SK-N-SH (cell line): ENCODE results near the gene GHRH. TPM values are rescaled to one million over a fixed set of nuclear protein-coding genes. Genes with fewer than 3 reads are reported as not detected.
A peak's percentile ranks its signal among the peaks of the same experiment; 100 is the strongest.

ENCODE experiments used
- CTCF ChIA-PET: fragments of 300-600, 350-600 bp; formaldehyde crosslinking; extraction: SDS; loops from one replicate; lab custom pipeline; 2021; lab: Yijun Ruan, JAX
- POLR2A ChIA-PET: fragments of 350-600 bp; sonication (Branson Sonifier 250); formaldehyde crosslinking; extraction: SDS; loops from one replicate; lab custom pipeline; 2020; ENCODE audit warnings: antibody characterized with exemption, inconsistent platforms; lab: Yijun Ruan, JAX
- DNase-seq: peaks from one replicate; pipeline ENCODE4 v3.0.0; 2012
- H2AFZ ChIP-seq: fragments of 200-600 bp; sonication (generic); 2 replicates; pipeline ENCODE4 v1.8.1; 2016; ENCODE audit warnings: antibody characterized with exemption, mild to moderate bottlenecking, low read depth
- H3F3A ChIP-seq: fragments of 200-600 bp; sonication (generic); replicated peaks from 2 replicates; pipeline ENCODE3; 2016; ENCODE audit warnings: antibody characterized with exemption, mild to moderate bottlenecking; ENCODE audit not compliant: insufficient read depth
- H3K27ac ChIP-seq, 2 experiments: fragments of 200-500 bp in 1 of 2; fragments of 200-600 bp in 1 of 2; sonication (Bioruptor generic) in 1 of 2; sonication (generic), shearing (Covaris generic) in 1 of 2; 2 replicates each; pipeline versions ENCODE4 v1.5.1 to v1.6.1; 2014 to 2016; ENCODE audit warnings: low read depth in 2 of 2, inconsistent platforms in 1 of 2, low read length in 1 of 2, mild to moderate bottlenecking in 1 of 2, mixed read lengths in 1 of 2
- H3K27me3 ChIP-seq: fragments of 200-600 bp; sonication (generic), shearing (Covaris generic); 2 replicates; pipeline ENCODE4 v1.6.1; 2016; ENCODE audit warnings: mixed run types; ENCODE audit not compliant: insufficient read depth
- H3K36me3 ChIP-seq, 2 experiments: fragments of 200-500 bp in 1 of 2; fragments of 200-600 bp in 1 of 2; sonication (Bioruptor generic) in 1 of 2; sonication (generic) in 1 of 2; replicated peaks in 1 of 2; 2 replicates each; pipeline versions ENCODE3 to v1.5.1; 2014 to 2016; ENCODE audit warnings: low read length in 1 of 2, mild to moderate bottlenecking in 1 of 2; ENCODE audit not compliant: insufficient read depth in 2 of 2, control insufficient read depth in 1 of 2
- H3K4me1 ChIP-seq, 2 experiments: fragments of 200-500 bp in 1 of 2; fragments of 200-600 bp in 1 of 2; sonication (Bioruptor generic) in 1 of 2; sonication (generic), shearing (Covaris generic) in 1 of 2; 2 replicates each; pipeline versions ENCODE4 v1.5.1 to v1.6.1; 2014 to 2016; ENCODE audit warnings: low read depth in 1 of 2, low read length in 1 of 2, mixed run types in 1 of 2; ENCODE audit not compliant: insufficient read depth in 2 of 2, control insufficient read depth in 1 of 2
- H3K4me2 ChIP-seq: fragments of 200-600 bp; sonication (generic), shearing (Covaris generic); 2 replicates; pipeline ENCODE4 v1.6.1; 2017; ENCODE audit warnings: mixed run types
- H3K4me3 ChIP-seq, 2 experiments: fragments of 200-500 bp in 1 of 2; fragments of 200-600 bp in 1 of 2; sonication (Bioruptor generic) in 1 of 2; sonication (generic), shearing (Covaris generic) in 1 of 2; 2 replicates each; pipeline versions ENCODE4 v1.5.1 to v1.8.1; 2014 to 2016; ENCODE audit warnings: low read depth in 2 of 2, inconsistent platforms in 1 of 2, low read length in 1 of 2, mild to moderate bottlenecking in 1 of 2, mixed read lengths in 1 of 2, moderate library complexity in 1 of 2
- H3K79me2 ChIP-seq: fragments of 200-600 bp; sonication (generic); 2 replicates; pipeline ENCODE4 v1.8.1; 2017; ENCODE audit warnings: mild to moderate bottlenecking; ENCODE audit not compliant: insufficient read depth
- H3K9ac ChIP-seq: fragments of 200-600 bp; sonication (generic); 2 replicates; pipeline ENCODE4 v1.6.1; 2017; ENCODE audit warnings: mixed run types
- H3K9me2 ChIP-seq: fragments of 200-600 bp; sonication (generic); 2 replicates; pipeline ENCODE4 v1.6.1; 2017; ENCODE audit warnings: mixed run types
- H3K9me3 ChIP-seq: fragments of 200-600 bp; sonication (generic); 2 replicates; pipeline ENCODE4 v1.6.1; 2017; ENCODE audit warnings: mixed run types, mild to moderate bottlenecking, moderate library complexity
- H4K20me1 ChIP-seq: fragments of 200-600 bp; sonication (generic); 2 replicates; pipeline ENCODE4 v1.6.1; 2017; ENCODE audit warnings: mild to moderate bottlenecking, mixed run types; ENCODE audit not compliant: insufficient read depth
- ELF1 ChIP-seq: IDR thresholded peaks from 2 replicates; pipeline ENCODE4 v1.4.0; 2012
- EP300 ChIP-seq, 2 experiments: IDR thresholded peaks; 2 replicates each; pipeline versions ENCODE4 v1.4.0 to v1.6.1; 2012; ENCODE audit warnings: borderline replicate concordance in 1 of 2, low read depth in 1 of 2, low read length in 1 of 2
- EZH2phosphoT487 ChIP-seq: fragments of 200-600 bp; sonication (generic); IDR thresholded peaks from 2 replicates; pipeline ENCODE4 v1.6.1; 2017; ENCODE audit warnings: low read depth, mixed run types, mild to moderate bottlenecking, antibody characterized with exemption, moderate library complexity, borderline replicate concordance
- FOXJ3 ChIP-seq: sonication (generic); formaldehyde crosslinking; IDR thresholded peaks from 2 replicates; pipeline ENCODE4 v1.5.1; 2020; ENCODE audit warnings: mild to moderate bottlenecking, missing genetic modification reagents
- GABPA ChIP-seq: IDR thresholded peaks from 2 replicates; pipeline ENCODE4 v1.4.0; 2012; ENCODE audit warnings: low read depth, mild to moderate bottlenecking
- MEF2A ChIP-seq: IDR thresholded peaks from 2 replicates; pipeline ENCODE4 v1.4.0; 2012; ENCODE audit warnings: low read depth, borderline replicate concordance
- NFIC ChIP-seq: IDR thresholded peaks from 2 replicates; pipeline ENCODE4 v1.4.0; 2012; ENCODE audit warnings: borderline replicate concordance
- RXRA ChIP-seq: IDR thresholded peaks from 2 replicates; pipeline ENCODE4 v1.4.0; 2012; ENCODE audit warnings: low read depth, mild to moderate bottlenecking, borderline replicate concordance
- SIN3A ChIP-seq: IDR thresholded peaks from 2 replicates; pipeline ENCODE4 v1.6.1; 2012; ENCODE audit warnings: low read depth, mild to moderate bottlenecking, low read length, moderate library complexity, borderline replicate concordance
- TAF1 ChIP-seq: IDR thresholded peaks from 2 replicates; pipeline ENCODE4 v1.6.1; 2012; ENCODE audit warnings: low read depth, mild to moderate bottlenecking, low read length, moderate library complexity, borderline replicate concordance
- TEAD4 ChIP-seq: IDR thresholded peaks from 2 replicates; pipeline ENCODE4 v1.4.0; 2012; ENCODE audit warnings: mild to moderate bottlenecking, borderline replicate concordance; ENCODE audit not compliant: insufficient read depth
- WGBS: methylation state at CpG from one replicate; pipeline ENCODE4 v1.1.6; 2017; ENCODE audit warnings: low lambda C conversion rate; 5-methylcytosine and 5-hydroxymethylcytosine counted together
- polyA plus RNA-seq, 3 experiments: library from polyadenylated mRNA; depleted of rRNA; stranded (reverse); fragments of >200 nt; gene quantifications; 2 replicates each; pipeline ENCODE4 v1.2.3, GENCODE V29; 2012
- TF ChIP-seq, protein P1 (sequence below): fragments of 150-350 bp; IDR thresholded peaks from 2 replicates; pipeline ENCODE4 v1.6.1; 2016; ENCODE audit warnings: mild to moderate bottlenecking, low read depth, low read length
- TF ChIP-seq, protein P2 (sequence below): IDR thresholded peaks from 2 replicates; pipeline ENCODE4; 2012
- TF ChIP-seq, protein P3 (sequence below): IDR thresholded peaks from 2 replicates; pipeline ENCODE4 v1.4.0; 2012; ENCODE audit warnings: low read depth, borderline replicate concordance

Gene GHRH
- polyA plus RNA-seq, 1 of the 3 experiments (the other 2 are of a cell fraction): not detected

DNA sequence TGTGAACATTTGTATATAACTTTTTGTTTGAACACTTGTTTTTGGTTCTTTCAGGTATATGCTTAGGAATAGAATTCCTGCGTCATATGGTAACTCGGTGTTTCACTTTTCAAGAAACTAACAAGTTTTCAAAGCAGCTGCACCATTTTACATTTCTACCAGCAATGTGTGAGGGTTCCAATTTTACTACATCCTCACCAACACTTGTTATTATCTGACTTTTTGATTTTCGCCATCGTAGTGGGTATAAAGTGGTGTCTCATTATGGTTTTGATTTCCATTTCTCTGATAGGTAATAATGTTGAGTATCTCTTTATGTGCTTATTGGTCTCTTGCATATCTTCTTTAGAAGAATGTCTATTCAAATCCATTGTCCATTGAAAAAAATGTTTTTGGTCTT, 42.6 kb downstream of the GHRH start:
- ChIA-PET POLR2A (no interaction called here), CTCF (interaction anchor here (2.4 kb wide), 1 partner anchor 27 kb away, joined by 6 read pairs; no protein-coding TSS in a partner anchor)
- H4K20me1 ChIP-seq: no peaks in the 10 kb centered on the region
- WGBS: 73% methylated on average over 4 of the region's 4 CpGs
- H3K4me1 ChIP-seq: peaks cover 0 to 16% of the 10 kb centered on the region in 2 experiments; a peak in 2 of 4 replicates
- H3K9me2 ChIP-seq: no peaks in the 10 kb centered on the region
- TF ChIP-seq GABPA: no peak
- no peak for TF ChIP-seq SIN3A
- no peak for TF ChIP-seq MEF2A
- no peak for TF ChIP-seq TAF1
- TF ChIP-seq, protein P1, sequence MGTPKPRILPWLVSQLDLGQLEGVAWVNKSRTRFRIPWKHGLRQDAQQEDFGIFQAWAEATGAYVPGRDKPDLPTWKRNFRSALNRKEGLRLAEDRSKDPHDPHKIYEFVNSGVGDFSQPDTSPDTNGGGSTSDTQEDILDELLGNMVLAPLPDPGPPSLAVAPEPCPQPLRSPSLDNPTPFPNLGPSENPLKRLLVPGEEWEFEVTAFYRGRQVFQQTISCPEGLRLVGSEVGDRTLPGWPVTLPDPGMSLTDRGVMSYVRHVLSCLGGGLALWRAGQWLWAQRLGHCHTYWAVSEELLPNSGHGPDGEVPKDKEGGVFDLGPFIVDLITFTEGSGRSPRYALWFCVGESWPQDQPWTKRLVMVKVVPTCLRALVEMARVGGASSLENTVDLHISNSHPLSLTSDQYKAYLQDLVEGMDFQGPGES: no peak
- TF ChIP-seq ELF1: no peak
- TF ChIP-seq FOXJ3 (CRISPR knock-in tag): no peak
- TF ChIP-seq, protein P2, sequence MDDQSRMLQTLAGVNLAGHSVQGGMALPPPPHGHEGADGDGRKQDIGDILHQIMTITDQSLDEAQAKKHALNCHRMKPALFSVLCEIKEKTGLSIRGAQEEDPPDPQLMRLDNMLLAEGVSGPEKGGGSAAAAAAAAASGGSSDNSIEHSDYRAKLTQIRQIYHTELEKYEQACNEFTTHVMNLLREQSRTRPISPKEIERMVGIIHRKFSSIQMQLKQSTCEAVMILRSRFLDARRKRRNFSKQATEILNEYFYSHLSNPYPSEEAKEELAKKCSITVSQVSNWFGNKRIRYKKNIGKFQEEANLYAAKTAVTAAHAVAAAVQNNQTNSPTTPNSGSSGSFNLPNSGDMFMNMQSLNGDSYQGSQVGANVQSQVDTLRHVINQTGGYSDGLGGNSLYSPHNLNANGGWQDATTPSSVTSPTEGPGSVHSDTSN: no peak
- no peak for TF ChIP-seq EZH2phosphoT487
- no peak for TF ChIP-seq NFIC
- no peak for TF ChIP-seq TEAD4
- no peak for TF ChIP-seq RXRA
- TF ChIP-seq EP300 (IDR thresholded peaks at IDR 0.05; ENCODE audit: borderline replicate concordance in 1 of 2, low read depth in 1 of 2, low read length in 1 of 2): no peak
- no peak overlapping the region for H3K9ac ChIP-seq
- no peak overlapping the region for H3K4me2 ChIP-seq
- H3K36me3 ChIP-seq: peaks cover 48 to 49% of the 10 kb centered on the region in 2 experiments
- H3F3A ChIP-seq: peaks cover 7% of the 10 kb centered on the region
- peak overlapping the region in 1 of 2 experiments; percentile 90; a peak in 2 of 4 replicates for H3K27ac ChIP-seq
- no peaks in the 10 kb centered on the region for H3K9me3 ChIP-seq
- peaks cover 19% of the 10 kb centered on the region; the same call in 1 of the 2 replicates for H3K79me2 ChIP-seq
- no peaks in the 10 kb centered on the region for H3K27me3 ChIP-seq
- H2AFZ ChIP-seq: no peak overlapping the region
- no peak for DNase-seq
- H3K4me3 ChIP-seq: no peak overlapping the region

DNA sequence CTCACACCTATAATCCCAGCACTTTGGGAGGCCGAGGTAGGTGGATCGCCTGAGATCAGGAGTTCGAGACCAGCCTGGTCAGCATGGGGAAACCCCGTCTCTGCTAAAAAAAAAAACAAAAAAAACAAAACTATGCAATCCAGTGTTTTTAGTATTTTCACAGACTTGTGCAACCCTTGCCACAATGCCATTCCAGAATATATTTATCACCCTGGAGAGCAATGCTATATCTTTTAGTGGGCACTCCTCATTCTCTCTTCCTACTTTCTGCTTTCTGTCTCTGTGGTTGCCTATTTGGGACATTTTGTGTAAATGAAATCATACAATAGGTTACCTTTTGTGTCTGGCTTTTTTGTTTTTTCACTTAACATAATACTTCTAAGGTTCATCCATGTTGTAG, 43.2 kb downstream of the GHRH start:
- TF ChIP-seq, protein P3, sequence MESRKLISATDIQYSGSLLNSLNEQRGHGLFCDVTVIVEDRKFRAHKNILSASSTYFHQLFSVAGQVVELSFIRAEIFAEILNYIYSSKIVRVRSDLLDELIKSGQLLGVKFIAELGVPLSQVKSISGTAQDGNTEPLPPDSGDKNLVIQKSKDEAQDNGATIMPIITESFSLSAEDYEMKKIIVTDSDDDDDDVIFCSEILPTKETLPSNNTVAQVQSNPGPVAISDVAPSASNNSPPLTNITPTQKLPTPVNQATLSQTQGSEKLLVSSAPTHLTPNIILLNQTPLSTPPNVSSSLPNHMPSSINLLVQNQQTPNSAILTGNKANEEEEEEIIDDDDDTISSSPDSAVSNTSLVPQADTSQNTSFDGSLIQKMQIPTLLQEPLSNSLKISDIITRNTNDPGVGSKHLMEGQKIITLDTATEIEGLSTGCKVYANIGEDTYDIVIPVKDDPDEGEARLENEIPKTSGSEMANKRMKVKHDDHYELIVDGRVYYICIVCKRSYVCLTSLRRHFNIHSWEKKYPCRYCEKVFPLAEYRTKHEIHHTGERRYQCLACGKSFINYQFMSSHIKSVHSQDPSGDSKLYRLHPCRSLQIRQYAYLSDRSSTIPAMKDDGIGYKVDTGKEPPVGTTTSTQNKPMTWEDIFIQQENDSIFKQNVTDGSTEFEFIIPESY: no peak
- TF ChIP-seq EZH2phosphoT487: no peak
- ChIA-PET POLR2A (no interaction called here), CTCF (interaction anchor here (1.0 kb wide), 2 partner anchors 27 to 346 kb away, joined by 4 read pairs; no protein-coding TSS in a partner anchor)
- 97% methylated on average over 4 of the region's 4 CpGs for WGBS
- Histone ChIP-seq H3K9ac (no peak overlapping the region), H3K36me3 (peaks cover 48 to 49% of the 10 kb centered on the region in 2 experiments), H3K9me3 (no peaks in the 10 kb centered on the region), H3F3A (peaks cover 10% of the 10 kb centered on the region), H3K27me3 (no peaks in the 10 kb centered on the region), H4K20me1 (no peaks in the 10 kb centered on the region), H3K4me2 (no peak overlapping the region), H3K79me2 (peaks cover 19% of the 10 kb centered on the region; the same call in 1 of the 2 replicates), H3K4me3 (no peak overlapping the region), H3K4me1 (peaks cover 0 to 13% of the 10 kb centered on the region in 2 experiments; a peak in 2 of 4 replicates), H3K9me2 (no peaks in the 10 kb centered on the region), H2AFZ (no peak overlapping the region), H3K27ac (0 out of 4 replicates have a peak overlapping the region, but pooled peaks of 1 of the 2 experiments have one; percentile 4)
- no peak for DNase-seq
